Prostate gland (tissue), 2 donors: ENCODE data around the gene SPOCK1.

ENCODE experiments used
- POLR2A ChIP-seq: fragments of 450-650 bp; IDR thresholded peaks from one replicate; pipeline ENCODE4 v1.6.1; 2016; ENCODE audit warnings: antibody characterized with exemption, mild to moderate bottlenecking
- POLR2AphosphoS5 ChIP-seq: sonication (generic); formaldehyde crosslinking; IDR thresholded peaks from one replicate; pipeline ENCODE4 v1.6.1; 2017; ENCODE audit warnings: antibody characterized with exemption
- TF ChIP-seq, protein P1 (sequence below), 4 experiments: fragments of 200-600 bp in 2 of 4; fragments of 450-650 bp in 2 of 4; sonication (generic) in 2 of 4; IDR thresholded peaks; 1 replicate in 3 of 4; 2 replicates in 1 of 4; pipeline ENCODE4 v1.5.1; 2016 to 2019; ENCODE audit warnings: antibody characterized with exemption in 4 of 4, mild to moderate bottlenecking in 2 of 4, moderate library complexity in 2 of 4

- TF ChIP-seq POLR2AphosphoS5 (no peak), POLR2A (no peak)
- TF ChIP-seq, protein P1, sequence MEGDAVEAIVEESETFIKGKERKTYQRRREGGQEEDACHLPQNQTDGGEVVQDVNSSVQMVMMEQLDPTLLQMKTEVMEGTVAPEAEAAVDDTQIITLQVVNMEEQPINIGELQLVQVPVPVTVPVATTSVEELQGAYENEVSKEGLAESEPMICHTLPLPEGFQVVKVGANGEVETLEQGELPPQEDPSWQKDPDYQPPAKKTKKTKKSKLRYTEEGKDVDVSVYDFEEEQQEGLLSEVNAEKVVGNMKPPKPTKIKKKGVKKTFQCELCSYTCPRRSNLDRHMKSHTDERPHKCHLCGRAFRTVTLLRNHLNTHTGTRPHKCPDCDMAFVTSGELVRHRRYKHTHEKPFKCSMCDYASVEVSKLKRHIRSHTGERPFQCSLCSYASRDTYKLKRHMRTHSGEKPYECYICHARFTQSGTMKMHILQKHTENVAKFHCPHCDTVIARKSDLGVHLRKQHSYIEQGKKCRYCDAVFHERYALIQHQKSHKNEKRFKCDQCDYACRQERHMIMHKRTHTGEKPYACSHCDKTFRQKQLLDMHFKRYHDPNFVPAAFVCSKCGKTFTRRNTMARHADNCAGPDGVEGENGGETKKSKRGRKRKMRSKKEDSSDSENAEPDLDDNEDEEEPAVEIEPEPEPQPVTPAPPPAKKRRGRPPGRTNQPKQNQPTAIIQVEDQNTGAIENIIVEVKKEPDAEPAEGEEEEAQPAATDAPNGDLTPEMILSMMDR (IDR thresholded peaks at IDR 0.05) = no peak
Observed at GRCh38 chr5:137071526-137071925, 427.6 kb downstream of the SPOCK1 start.
